Hepatic stellate cell (primary cell): ENCODE results near the gene MRGPRX4.

Experiments
- DNase-seq: peaks from one replicate; pipeline ENCODE4 v3.0.0; 2011; ENCODE audit warnings: low spot score

MRGPRX4 gene

DNA sequence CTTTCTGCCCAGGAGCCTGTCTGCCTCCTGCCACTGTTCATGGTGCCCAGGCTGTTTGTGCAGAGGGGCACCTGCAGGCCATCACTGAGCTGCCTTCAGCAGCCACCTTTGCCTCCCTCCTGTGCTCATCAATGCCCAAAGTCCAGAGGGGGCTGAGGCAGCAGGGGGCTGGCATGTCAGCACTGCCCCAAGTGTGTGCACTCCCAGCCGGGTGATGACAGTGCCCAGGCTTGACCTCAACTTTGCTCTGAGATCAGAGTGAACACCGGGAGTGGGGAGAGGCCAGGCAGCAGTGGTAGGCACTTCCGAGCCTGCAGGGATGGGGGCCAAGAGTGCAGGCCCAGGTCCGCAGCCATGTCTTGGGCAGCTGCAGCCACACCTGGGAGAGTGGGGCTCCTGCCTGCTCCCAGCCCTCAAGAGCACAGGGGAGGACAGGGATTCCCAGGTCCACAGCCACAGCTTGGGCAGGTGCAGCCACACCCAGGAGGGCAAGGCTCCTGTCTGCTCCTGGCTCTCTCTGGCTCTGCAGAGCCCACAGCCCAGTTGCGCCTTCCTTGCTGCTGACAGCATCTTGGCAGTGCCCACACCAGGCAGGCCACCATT lies 48.7 kb downstream of the MRGPRX4 start:
- no peak for DNase-seq

DNA sequence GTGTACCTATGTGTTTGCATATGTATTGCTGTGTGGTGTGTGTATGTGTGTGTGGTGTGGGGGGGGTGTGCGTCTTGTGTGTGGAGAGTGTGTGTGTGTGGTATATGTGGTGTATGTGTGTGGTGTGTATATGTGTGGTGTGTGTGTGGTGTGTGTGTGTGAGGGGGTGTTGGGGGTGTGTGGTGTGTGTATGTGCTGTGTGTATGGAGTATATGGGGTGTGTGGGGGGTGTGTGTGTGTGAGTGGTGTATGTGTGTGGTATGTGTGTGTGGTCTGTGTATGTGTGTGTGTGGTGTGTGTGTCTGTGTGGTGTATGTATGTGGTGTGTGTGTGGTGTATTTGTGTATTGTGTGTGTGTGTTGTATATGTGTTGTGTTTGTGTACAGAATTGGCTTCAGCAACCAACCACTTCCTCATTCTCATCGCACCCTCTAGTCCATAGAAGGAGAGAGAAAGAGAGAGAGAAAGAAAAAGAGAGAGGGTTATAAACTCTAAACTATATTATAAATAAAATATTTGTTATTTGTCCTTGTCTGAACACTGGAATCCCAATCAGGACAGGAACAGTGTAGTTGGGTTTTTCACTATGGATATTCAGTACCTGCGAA lies 50.3 kb downstream of the MRGPRX4 start:
- no peak for DNase-seq
